ENCODE measurements around the gene LCMT2.

LCMT2 gene

DNA sequence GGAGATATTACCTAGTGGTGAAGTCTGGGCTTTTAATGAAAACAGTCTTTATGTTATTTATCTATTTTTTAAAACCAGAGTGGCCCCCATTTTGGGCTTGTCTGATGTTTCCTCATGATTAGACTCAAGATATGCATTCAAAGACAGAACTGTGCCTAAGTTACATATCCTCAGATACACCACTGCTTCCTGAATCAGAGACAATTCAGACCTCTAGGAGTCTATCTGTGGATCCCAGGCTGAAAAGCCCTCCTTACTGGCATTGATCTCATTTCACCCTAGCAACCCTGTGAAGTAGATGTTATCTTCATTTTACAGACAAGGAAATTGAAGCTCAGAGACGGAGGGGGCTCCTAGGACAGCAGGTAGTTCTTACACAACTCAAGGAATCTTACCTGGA, 46.8 kb downstream of the LCMT2 start:
- no peaks in the 10 kb centered on the region for H3K36me3 ChIP-seq (ENCODE audit: control insufficient read depth, insufficient read depth, low read length)
- H3K4me1 ChIP-seq (ENCODE audit: control insufficient read depth, insufficient read depth, low read length) = no peaks in the 10 kb centered on the region
- H3K4me3 ChIP-seq (ENCODE audit: low read depth, low read length) = no peak overlapping the region

DNA sequence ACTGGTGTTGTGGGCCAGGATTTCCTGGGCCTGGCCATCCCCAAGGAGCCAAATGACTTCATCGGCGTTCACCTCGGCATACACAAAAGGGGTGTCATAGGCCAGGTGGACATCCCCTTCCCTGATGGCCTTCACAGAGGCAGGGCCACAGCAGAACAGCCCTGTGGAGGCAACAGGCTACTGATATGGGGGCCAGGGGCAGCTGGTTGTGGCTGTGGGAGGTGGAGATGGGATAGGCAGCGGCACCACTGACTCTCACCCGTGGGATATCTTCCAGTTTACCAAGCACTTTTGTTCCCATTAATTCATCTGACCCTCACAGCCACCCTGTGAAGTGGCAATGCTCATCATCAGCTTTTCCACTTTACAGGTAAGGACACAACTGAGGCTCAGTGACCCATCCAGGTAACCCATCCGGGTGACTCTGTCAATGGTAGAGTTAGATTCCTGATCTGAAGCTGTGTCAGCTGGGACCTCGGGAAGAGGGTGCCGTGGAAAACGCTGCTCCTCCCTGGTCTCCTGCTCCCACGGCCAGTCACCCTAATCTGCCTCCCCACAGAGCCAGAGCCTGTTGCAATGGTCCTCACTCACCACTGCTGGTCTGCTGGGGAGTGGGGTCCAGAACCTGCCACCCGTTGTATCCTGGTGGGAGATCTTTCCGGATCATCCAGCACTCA, 48.3 kb downstream of the LCMT2 start:
- Histone ChIP-seq H3K27ac (ENCODE audit: low read depth, low read length) (no peak overlapping the region), H3K4me3 (ENCODE audit: low read depth, low read length) (no peak overlapping the region), H3K4me1 (ENCODE audit: control insufficient read depth, insufficient read depth, low read length) (no peaks in the 10 kb centered on the region), H3K9ac (ENCODE audit: low read length) (no peak overlapping the region), H3K36me3 (ENCODE audit: control insufficient read depth, insufficient read depth, low read length) (no peaks in the 10 kb centered on the region), H3K27me3 (ENCODE audit: control insufficient read depth, insufficient read depth, low read length) (peaks cover under 1% of the 10 kb centered on the region; the same call in 1 of the 2 replicates), H3K9me3 (ENCODE audit: control insufficient read depth, insufficient read depth, low read depth, low read length) (no peaks in the 10 kb centered on the region)

More for the DNA sequence above, 46.8 kb downstream of the LCMT2 start:
- H3K9ac ChIP-seq (ENCODE audit: low read length) = no peak overlapping the region
- no peaks in the 10 kb centered on the region for H3K9me3 ChIP-seq (ENCODE audit: control insufficient read depth, insufficient read depth, low read depth, low read length)
- H3K27me3 ChIP-seq (ENCODE audit: control insufficient read depth, insufficient read depth, low read length) = peaks cover 8% of the 10 kb centered on the region; the same call in 1 of the 2 replicates
- no peak overlapping the region for H3K27ac ChIP-seq (ENCODE audit: low read depth, low read length)

GRCh38 chr15:43280996-43281395, 49.4 kb downstream of the LCMT2 start:
- Histone ChIP-seq H3K27me3 (ENCODE audit: control insufficient read depth, insufficient read depth, low read length) (no peaks in the 10 kb centered on the region), H3K9me3 (ENCODE audit: control insufficient read depth, insufficient read depth, low read depth, low read length) (no peaks in the 10 kb centered on the region)

DNA sequence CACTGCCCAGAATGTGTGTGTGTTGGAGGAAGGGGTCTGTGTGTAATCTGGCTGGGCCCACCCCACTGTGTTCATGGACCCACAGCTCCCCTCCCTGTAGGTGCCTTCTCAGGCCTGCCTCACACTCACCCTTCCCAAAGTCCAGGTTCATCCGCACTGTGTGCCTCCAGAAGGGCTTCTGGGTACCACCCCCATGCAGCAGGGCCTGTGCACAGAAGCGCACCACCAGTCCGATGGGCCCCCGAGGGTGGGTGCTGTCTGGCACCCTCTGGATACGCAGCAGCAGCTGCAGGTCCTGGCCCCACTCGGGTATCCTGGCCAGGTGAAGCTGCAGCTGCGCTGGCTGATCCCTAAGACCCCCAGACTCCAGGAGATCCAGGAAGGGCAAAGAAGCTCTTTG, 50.9 kb downstream of the LCMT2 start:
- Histone ChIP-seq H3K9ac (ENCODE audit: low read length) (no peak overlapping the region), H3K27ac (ENCODE audit: low read depth, low read length) (no peak overlapping the region), H3K4me3 (ENCODE audit: low read depth, low read length) (no peak overlapping the region)

More at GRCh38 chr15:43280996-43281395, 49.4 kb downstream of the LCMT2 start:
- Histone ChIP-seq H3K4me3 (ENCODE audit: low read depth, low read length) (no peak overlapping the region), H3K36me3 (ENCODE audit: control insufficient read depth, insufficient read depth, low read length) (no peaks in the 10 kb centered on the region), H3K27ac (ENCODE audit: low read depth, low read length) (no peak overlapping the region), H3K4me1 (ENCODE audit: control insufficient read depth, insufficient read depth, low read length) (no peaks in the 10 kb centered on the region), H3K9ac (ENCODE audit: low read length) (no peak overlapping the region)

GRCh38 chr15:43278869-43279268, 51.5 kb downstream of the LCMT2 start:
- no peak overlapping the region for H3K4me3 ChIP-seq (ENCODE audit: low read depth, low read length)
- H3K9ac ChIP-seq (ENCODE audit: low read length) = no peak overlapping the region
- no peaks in the 10 kb centered on the region for H3K9me3 ChIP-seq (ENCODE audit: control insufficient read depth, insufficient read depth, low read depth, low read length)
- no peaks in the 10 kb centered on the region for H3K27me3 ChIP-seq (ENCODE audit: control insufficient read depth, insufficient read depth, low read length)
- no peak overlapping the region for H3K27ac ChIP-seq (ENCODE audit: low read depth, low read length)
- H3K36me3 ChIP-seq (ENCODE audit: control insufficient read depth, insufficient read depth, low read length) = no peaks in the 10 kb centered on the region
- H3K4me1 ChIP-seq (ENCODE audit: control insufficient read depth, insufficient read depth, low read length) = no peaks in the 10 kb centered on the region

More for the DNA sequence above, 50.9 kb downstream of the LCMT2 start:
- no peaks in the 10 kb centered on the region for H3K9me3 ChIP-seq (ENCODE audit: control insufficient read depth, insufficient read depth, low read depth, low read length)
- H3K36me3 ChIP-seq (ENCODE audit: control insufficient read depth, insufficient read depth, low read length) = no peaks in the 10 kb centered on the region
- no peaks in the 10 kb centered on the region for H3K4me1 ChIP-seq (ENCODE audit: control insufficient read depth, insufficient read depth, low read length)
- H3K27me3 ChIP-seq (ENCODE audit: control insufficient read depth, insufficient read depth, low read length) = no peaks in the 10 kb centered on the region

DNA sequence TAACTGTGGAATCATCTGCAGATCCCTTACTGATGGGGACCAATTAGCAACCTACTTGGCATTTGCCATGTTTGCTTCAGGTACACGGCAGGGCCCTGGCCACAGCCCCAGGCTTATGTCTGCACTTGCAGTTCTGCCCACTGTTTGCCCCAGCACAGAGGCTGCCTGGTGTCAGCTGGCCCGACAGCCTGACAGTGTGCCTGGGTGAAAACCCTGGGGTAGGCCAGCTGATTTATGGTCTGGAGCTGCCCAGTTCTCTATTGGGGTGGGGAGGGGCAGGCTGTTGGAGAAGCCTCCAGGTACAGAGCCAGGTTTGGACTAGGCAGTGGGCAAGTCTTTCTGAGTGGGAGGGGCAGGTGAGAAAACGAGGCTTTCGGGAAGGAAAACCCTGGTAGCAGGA, 52.5 kb downstream of the LCMT2 start:
- no peaks in the 10 kb centered on the region for H3K27me3 ChIP-seq (ENCODE audit: control insufficient read depth, insufficient read depth, low read length)
- no peak overlapping the region for H3K4me3 ChIP-seq (ENCODE audit: low read depth, low read length)
- no peaks in the 10 kb centered on the region for H3K36me3 ChIP-seq (ENCODE audit: control insufficient read depth, insufficient read depth, low read length)
- H3K9ac ChIP-seq (ENCODE audit: low read length) = no peak overlapping the region
- H3K27ac ChIP-seq (ENCODE audit: low read depth, low read length) = no peak overlapping the region
- H3K9me3 ChIP-seq (ENCODE audit: control insufficient read depth, insufficient read depth, low read depth, low read length) = no peaks in the 10 kb centered on the region
- H3K4me1 ChIP-seq (ENCODE audit: control insufficient read depth, insufficient read depth, low read length) = no peaks in the 10 kb centered on the region

DNA sequence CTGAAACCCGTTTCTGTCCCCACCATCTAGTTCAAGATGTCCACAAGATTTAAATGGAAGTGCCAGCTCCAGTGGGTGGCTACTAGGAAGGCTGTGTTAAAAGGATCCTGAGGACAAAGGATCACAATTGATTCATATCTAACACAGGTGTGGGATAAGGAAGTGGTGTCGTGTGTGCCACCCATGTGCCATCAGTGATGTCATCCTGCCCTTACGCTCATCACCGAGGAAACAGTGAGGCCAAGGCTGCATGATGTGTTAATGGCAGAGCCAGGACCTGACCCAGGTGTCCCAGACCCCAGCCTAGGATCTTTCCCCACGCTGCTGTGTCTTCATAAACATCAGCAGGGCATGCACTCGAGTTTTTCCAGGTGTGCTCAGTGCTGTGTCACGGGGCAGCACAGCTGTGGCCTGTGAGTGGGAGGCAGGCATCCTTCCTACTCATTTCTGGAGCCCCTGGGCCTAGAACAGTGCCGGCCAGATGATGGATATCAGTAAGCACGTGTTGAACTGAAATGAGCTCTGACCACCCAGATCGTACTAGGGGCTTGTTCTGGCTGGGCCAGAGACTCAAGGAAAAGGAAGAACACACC, 53.0 kb downstream of the LCMT2 start:
- Histone ChIP-seq H3K36me3 (ENCODE audit: control insufficient read depth, insufficient read depth, low read length) (no peaks in the 10 kb centered on the region), H3K9me3 (ENCODE audit: control insufficient read depth, insufficient read depth, low read depth, low read length) (no peaks in the 10 kb centered on the region), H3K4me1 (ENCODE audit: control insufficient read depth, insufficient read depth, low read length) (no peaks in the 10 kb centered on the region), H3K9ac (ENCODE audit: low read length) (no peak overlapping the region), H3K27me3 (ENCODE audit: control insufficient read depth, insufficient read depth, low read length) (no peaks in the 10 kb centered on the region), H3K4me3 (ENCODE audit: low read depth, low read length) (no peak overlapping the region), H3K27ac (ENCODE audit: low read depth, low read length) (no peak overlapping the region)

- Histone ChIP-seq H3K27ac (ENCODE audit: low read depth, low read length) (no peak overlapping the region), H3K27me3 (ENCODE audit: control insufficient read depth, insufficient read depth, low read length) (no peaks in the 10 kb centered on the region), H3K4me3 (ENCODE audit: low read depth, low read length) (no peak overlapping the region), H3K36me3 (ENCODE audit: control insufficient read depth, insufficient read depth, low read length) (no peaks in the 10 kb centered on the region), H3K9me3 (ENCODE audit: control insufficient read depth, insufficient read depth, low read depth, low read length) (no peaks in the 10 kb centered on the region), H3K4me1 (ENCODE audit: control insufficient read depth, insufficient read depth, low read length) (no peaks in the 10 kb centered on the region), H3K9ac (ENCODE audit: low read length) (no peak overlapping the region)
These were observed 53.7 kb downstream of the LCMT2 start for GRCh38 chr15:43276563-43277200.

DNA sequence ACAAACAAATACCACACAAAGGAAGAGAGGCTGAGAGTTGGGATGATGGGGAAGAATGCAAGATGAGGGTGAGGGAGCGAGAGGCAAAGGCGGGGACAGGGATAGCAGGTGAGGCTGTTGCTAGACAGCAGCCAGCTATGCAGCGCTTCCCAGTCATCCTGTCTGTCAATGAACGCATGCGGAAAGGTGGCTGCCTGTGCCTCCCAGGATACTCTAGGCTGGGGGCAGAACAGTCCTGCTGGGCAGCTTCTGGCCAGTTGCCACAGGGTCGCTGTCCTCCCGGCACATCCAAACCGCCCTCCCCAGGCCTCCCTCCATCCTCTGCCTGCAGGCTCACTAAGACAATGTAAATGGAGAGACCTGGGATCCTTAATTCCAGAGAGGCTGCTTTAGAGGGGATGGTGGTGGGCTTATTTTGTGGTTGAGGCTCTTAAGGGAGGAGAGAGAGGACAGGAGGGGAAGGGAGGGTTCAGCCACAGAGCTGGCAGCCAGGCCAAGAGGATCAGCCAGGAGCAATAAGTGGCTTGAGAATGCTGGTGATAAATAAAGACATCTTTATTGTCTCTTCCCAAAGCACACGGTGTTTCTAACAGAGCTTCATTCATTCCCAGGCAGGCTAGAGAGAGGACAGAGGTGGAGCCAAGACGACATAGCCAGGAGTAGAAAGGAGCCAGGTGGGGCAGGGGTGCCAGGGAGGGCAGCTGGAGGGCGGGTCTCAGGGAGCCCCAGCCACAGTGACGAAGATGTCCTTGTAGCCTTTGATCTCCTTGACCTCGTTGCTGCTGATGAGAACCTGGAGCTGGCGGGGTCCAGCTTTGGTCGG, 54.4 kb downstream of the LCMT2 start:
- Histone ChIP-seq H3K27me3 (ENCODE audit: control insufficient read depth, insufficient read depth, low read length) (no peaks in the 10 kb centered on the region), H3K9ac (ENCODE audit: low read length) (no peak overlapping the region), H3K27ac (ENCODE audit: low read depth, low read length) (no peak overlapping the region), H3K9me3 (ENCODE audit: control insufficient read depth, insufficient read depth, low read depth, low read length) (no peaks in the 10 kb centered on the region), H3K4me3 (ENCODE audit: low read depth, low read length) (no peak overlapping the region), H3K36me3 (ENCODE audit: control insufficient read depth, insufficient read depth, low read length) (no peaks in the 10 kb centered on the region), H3K4me1 (ENCODE audit: control insufficient read depth, insufficient read depth, low read length) (no peaks in the 10 kb centered on the region)

GRCh38 chr15:43274136-43274535, 56.2 kb downstream of the LCMT2 start:
- no peak overlapping the region for H3K9ac ChIP-seq (ENCODE audit: low read length)
- no peaks in the 10 kb centered on the region for H3K4me1 ChIP-seq (ENCODE audit: control insufficient read depth, insufficient read depth, low read length)
- H3K4me3 ChIP-seq (ENCODE audit: low read depth, low read length) = no peak overlapping the region
- peaks cover 2% of the 10 kb centered on the region; the same call in 1 of the 2 replicates for H3K27me3 ChIP-seq (ENCODE audit: control insufficient read depth, insufficient read depth, low read length)
- H3K27ac ChIP-seq (ENCODE audit: low read depth, low read length) = no peak overlapping the region
- H3K9me3 ChIP-seq (ENCODE audit: control insufficient read depth, insufficient read depth, low read depth, low read length) = no peaks in the 10 kb centered on the region
- H3K36me3 ChIP-seq (ENCODE audit: control insufficient read depth, insufficient read depth, low read length) = no peaks in the 10 kb centered on the region

Measured in HUES6 (cell line).